GM12878 (cell line): ENCODE data around the gene CNTLN. TPM values are rescaled to one million over a fixed set of nuclear protein-coding genes. Genes with fewer than 3 reads are reported as not detected.

Experiments
- ATAC-seq: fragments of 200-7000 bp; cut with Tn5 transposase; 3 replicates; pipeline ENCODE4 v1.9.1; 2020; ENCODE audit warnings: mild to moderate bottlenecking, moderate library complexity
- BruUV-seq: library from RNA; stranded (reverse); fragments of 400-500 nt; replicated peaks from 2 replicates; lab custom pipeline; 2021; lab: Mats Ljungman, UMichigan
- CTCF ChIA-PET: fragments of 300-600 bp; sonication (Branson Sonifier 250); formaldehyde crosslinking; extraction: SDS; loops from one replicate; lab custom pipeline; 2021; ENCODE audit warnings: inconsistent platforms; lab: Yijun Ruan, JAX
- POLR2A ChIA-PET: fragments of 350-600 bp; formaldehyde crosslinking; extraction: SDS; loops from one replicate; lab custom pipeline; 2021; ENCODE audit warnings: inconsistent platforms; lab: Charles Lee
- RAD21 ChIA-PET: fragments of 300-600 bp; sonication (Branson Sonifier 250); formaldehyde crosslinking; loops from one replicate; lab custom pipeline; 2023; ENCODE audit warnings: antibody characterized with exemption; ENCODE audit not compliant: unreplicated experiment; lab: Charles Lee
- SMC1A ChIA-PET: fragments of 300-600 bp; sonication (Branson Sonifier 250); formaldehyde crosslinking; loops from one replicate; lab custom pipeline; 2023; ENCODE audit not compliant: unreplicated experiment, uncharacterized antibody; lab: Charles Lee
- DNase-seq: peaks from one replicate; pipeline ENCODE4 v3.0.0-alpha.2; 2011; ENCODE audit warnings: low read depth, low spot score
- FAIRE-seq: peaks from 3 replicates; lab custom pipeline; 2011; peaks lifted over from hg19 to GRCh38; lab: Jason Lieb, UNC
- H2AFZ ChIP-seq: 2 replicates; pipeline ENCODE4 v1.6.0; 2011; ENCODE audit warnings: low read depth, low read length, control low read depth; ENCODE audit not compliant: control insufficient read depth
- H3K27ac ChIP-seq: 2 replicates; pipeline ENCODE4 v1.5.1; 2011; ENCODE audit warnings: control low read depth; ENCODE audit not compliant: control insufficient read depth, insufficient read depth
- H3K27me3 ChIP-seq, 2 experiments: replicated peaks in 1 of 2; 2 replicates each; pipeline versions ENCODE4 v1.6.0 to v1.6.1; 2011; ENCODE audit warnings: low read length in 1 of 2; ENCODE audit not compliant: control insufficient read depth in 2 of 2, insufficient read depth in 2 of 2
- H3K36me3 ChIP-seq, 2 experiments: 2 replicates each; pipeline ENCODE4 v1.5.1; 2011; ENCODE audit warnings: low read length in 1 of 2; ENCODE audit not compliant: control insufficient read depth in 2 of 2, insufficient read depth in 2 of 2
- H3K4me1 ChIP-seq: 2 replicates; pipeline ENCODE4 v1.6.1; 2011; ENCODE audit warnings: mild to moderate bottlenecking, low read length, moderate library complexity, mixed read lengths; ENCODE audit not compliant: control insufficient read depth, insufficient read depth
- H3K4me2 ChIP-seq: 2 replicates; pipeline ENCODE4 v1.6.0; 2011; ENCODE audit warnings: control low read depth; ENCODE audit not compliant: control insufficient read depth, insufficient read depth
- H3K4me3 ChIP-seq: fragments of 200-600 bp; sonication (generic); 2 replicates; pipeline ENCODE4 v1.5.1; 2016
- H3K79me2 ChIP-seq: 2 replicates; pipeline ENCODE4 v1.6.0; 2011; ENCODE audit warnings: low read length; ENCODE audit not compliant: control insufficient read depth, insufficient read depth
- H3K9ac ChIP-seq: 2 replicates; pipeline ENCODE4 v1.8.0; 2011; ENCODE audit warnings: low read length, control low read depth, mixed read lengths; ENCODE audit not compliant: control insufficient read depth, insufficient read depth
- H3K9me3 ChIP-seq: replicated peaks from 3 replicates; pipeline ENCODE4 v1.5.1; 2011; ENCODE audit warnings: mild to moderate bottlenecking, low read length; ENCODE audit not compliant: control insufficient read depth, insufficient read depth
- H4K20me1 ChIP-seq: 2 replicates; pipeline ENCODE4 v1.6.0; 2011; ENCODE audit not compliant: control insufficient read depth, insufficient read depth
- FOS ChIP-seq: IDR thresholded peaks from 3 replicates; pipeline ENCODE4 v1.6.1; 2011; ENCODE audit warnings: borderline replicate concordance; ENCODE audit not compliant: insufficient read length; ENCODE audit errors: extremely low read depth
- RELA ChIP-seq: fragments of 450-650 bp; IDR thresholded peaks from 2 replicates; pipeline ENCODE4 v1.8.0; 2014; ENCODE audit warnings: borderline replicate concordance; ENCODE audit not compliant: partially characterized antibody
- ZZZ3 ChIP-seq: IDR thresholded peaks from 2 replicates; pipeline ENCODE4 v1.6.1; 2011; ENCODE audit warnings: low read depth; ENCODE audit not compliant: control insufficient read depth, insufficient read length
- in situ Hi-C: fragments of 300-500 bp; cut with MboI; formaldehyde crosslinking; loops from 9 replicates; pipeline ENCODE4 v1.14.3; 2018; ENCODE audit warnings: mixed read lengths
- intact Hi-C: fragments of 100-400 bp; cut with micrococcal nuclease; formaldehyde crosslinking; loops from one replicate; pipeline ENCODE4 v1.14.2; 2022; ENCODE audit not compliant: unreplicated experiment
- polyA plus RNA-seq, 11 experiments: library from polyadenylated mRNA; depleted of rRNA in 4 of 11; unstranded in 6 of 11; stranded (reverse) in 5 of 11; fragments of >200 nt; fragmentation: Nextera tagmentation in 4 of 11; fragmentation: Illumina TruSeq in 1 of 11; extraction: Ambion mirVana in 4 of 11; extraction: Trizol in 1 of 11; gene quantifications; 1 replicate in 1 of 11; 2 replicates in 10 of 11; pipeline versions ENCODE4 v1.2.1 to v1.2.3, GENCODE V29; 2011 to 2016; ENCODE audit warnings: inconsistent platforms in 2 of 11, missing spikeins in 2 of 11, low read depth in 1 of 11
- total RNA-seq, 4 experiments: library from RNA; depleted of rRNA in 3 of 4; stranded (reverse); fragments of >200 nt in 3 of 4; fragmentation: Illumina TruSeq in 1 of 4; extraction: Trizol in 1 of 4; gene quantifications; 2 replicates each; pipeline versions ENCODE4 v1.2.1 to v1.2.3, GENCODE V29; 2013 to 2021
- TF ChIP-seq, protein P1 (sequence below): fragments of 450-650 bp; IDR thresholded peaks from 2 replicates; pipeline ENCODE4 v1.6.1; 2016; ENCODE audit warnings: mild to moderate bottlenecking, moderate library complexity, borderline replicate concordance
- TF ChIP-seq, protein P2 (sequence below): fragments of 450-650 bp; formaldehyde crosslinking; IDR thresholded peaks from 2 replicates; pipeline ENCODE4 v1.5.0; 2022; ENCODE audit warnings: mild to moderate bottlenecking, missing genetic modification characterization
- TF ChIP-seq, protein P3 (sequence below): IDR thresholded peaks from 2 replicates; pipeline ENCODE4 v1.6.1; 2011; ENCODE audit warnings: low read depth, mild to moderate bottlenecking, low read length, moderate library complexity, borderline replicate concordance; ENCODE audit errors: extremely low read depth
- TF ChIP-seq, protein P4 (sequence below): IDR thresholded peaks from 2 replicates; pipeline ENCODE4 v1.6.1; 2012; ENCODE audit warnings: improper control_type of control experiment, low read depth, low read length; ENCODE audit not compliant: insufficient replicate concordance

The CNTLN gene
- total and polyA plus RNA-seq, 10 of the 15 experiments (the other 5 are each of a cell fraction or from before 2014, with no cell fraction given) = 0.01 to 7.0 (median 0.03) TPM; not detected in 4

DNA sequence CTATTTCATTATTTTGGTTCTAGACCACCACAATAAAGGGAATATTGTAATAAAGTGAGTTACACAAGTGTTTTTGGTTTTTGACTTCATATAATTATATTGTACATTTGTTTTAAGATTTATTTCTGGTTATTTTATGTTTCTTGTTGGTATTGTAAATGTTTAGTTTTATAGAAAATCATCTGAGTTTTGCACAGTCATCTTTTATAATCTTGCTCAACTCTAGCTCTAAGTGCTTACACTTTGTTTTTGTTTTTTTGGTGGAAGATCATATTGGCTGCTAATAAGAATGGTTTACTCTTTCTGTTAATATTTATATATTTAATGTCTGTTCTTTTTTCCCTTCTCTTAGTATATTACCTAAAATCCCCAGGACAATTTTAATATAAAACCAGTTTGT, 135.0 kb downstream of the CNTLN start:
- RAD21 ChIA-PET = no interaction called here
- FAIRE-seq = no peak
- H3K27ac ChIP-seq = no peak overlapping the region
- H2AFZ ChIP-seq = no peak overlapping the region
- no peaks in the 10 kb centered on the region for H3K4me1 ChIP-seq
- no peaks in the 10 kb centered on the region for H3K27me3 ChIP-seq
- no peaks in the 10 kb centered on the region for H4K20me1 ChIP-seq
- H3K36me3 ChIP-seq = no peaks in the 10 kb centered on the region
- no TSS peak for BruUV-seq
- in situ Hi-C loops = no loop called here
- CTCF ChIA-PET = no interaction called here
- no peak for DNase-seq
- no peak overlapping the region for H3K9ac ChIP-seq
- intact Hi-C loops = no loop called here
- no peak for ATAC-seq
- no peaks in the 10 kb centered on the region for H3K79me2 ChIP-seq
- H3K4me2 ChIP-seq = no peak overlapping the region
- SMC1A ChIA-PET = no interaction called here
- POLR2A ChIA-PET = no interaction called here
- H3K9me3 ChIP-seq = no peaks in the 10 kb centered on the region
- no peak overlapping the region for H3K4me3 ChIP-seq
- TF ChIP-seq, protein P1, sequence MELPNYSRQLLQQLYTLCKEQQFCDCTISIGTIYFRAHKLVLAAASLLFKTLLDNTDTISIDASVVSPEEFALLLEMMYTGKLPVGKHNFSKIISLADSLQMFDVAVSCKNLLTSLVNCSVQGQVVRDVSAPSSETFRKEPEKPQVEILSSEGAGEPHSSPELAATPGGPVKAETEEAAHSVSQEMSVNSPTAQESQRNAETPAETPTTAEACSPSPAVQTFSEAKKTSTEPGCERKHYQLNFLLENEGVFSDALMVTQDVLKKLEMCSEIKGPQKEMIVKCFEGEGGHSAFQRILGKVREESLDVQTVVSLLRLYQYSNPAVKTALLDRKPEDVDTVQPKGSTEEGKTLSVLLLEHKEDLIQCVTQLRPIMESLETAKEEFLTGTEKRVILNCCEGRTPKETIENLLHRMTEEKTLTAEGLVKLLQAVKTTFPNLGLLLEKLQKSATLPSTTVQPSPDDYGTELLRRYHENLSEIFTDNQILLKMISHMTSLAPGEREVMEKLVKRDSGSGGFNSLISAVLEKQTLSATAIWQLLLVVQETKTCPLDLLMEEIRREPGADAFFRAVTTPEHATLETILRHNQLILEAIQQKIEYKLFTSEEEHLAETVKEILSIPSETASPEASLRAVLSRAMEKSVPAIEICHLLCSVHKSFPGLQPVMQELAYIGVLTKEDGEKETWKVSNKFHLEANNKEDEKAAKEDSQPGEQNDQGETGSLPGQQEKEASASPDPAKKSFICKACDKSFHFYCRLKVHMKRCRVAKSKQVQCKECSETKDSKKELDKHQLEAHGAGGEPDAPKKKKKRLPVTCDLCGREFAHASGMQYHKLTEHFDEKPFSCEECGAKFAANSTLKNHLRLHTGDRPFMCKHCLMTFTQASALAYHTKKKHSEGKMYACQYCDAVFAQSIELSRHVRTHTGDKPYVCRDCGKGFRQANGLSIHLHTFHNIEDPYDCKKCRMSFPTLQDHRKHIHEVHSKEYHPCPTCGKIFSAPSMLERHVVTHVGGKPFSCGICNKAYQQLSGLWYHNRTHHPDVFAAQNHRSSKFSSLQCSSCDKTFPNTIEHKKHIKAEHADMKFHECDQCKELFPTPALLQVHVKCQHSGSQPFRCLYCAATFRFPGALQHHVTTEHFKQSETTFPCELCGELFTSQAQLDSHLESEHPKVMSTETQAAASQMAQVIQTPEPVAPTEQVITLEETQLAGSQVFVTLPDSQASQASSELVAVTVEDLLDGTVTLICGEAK = no peak
- TF ChIP-seq, protein P2, sequence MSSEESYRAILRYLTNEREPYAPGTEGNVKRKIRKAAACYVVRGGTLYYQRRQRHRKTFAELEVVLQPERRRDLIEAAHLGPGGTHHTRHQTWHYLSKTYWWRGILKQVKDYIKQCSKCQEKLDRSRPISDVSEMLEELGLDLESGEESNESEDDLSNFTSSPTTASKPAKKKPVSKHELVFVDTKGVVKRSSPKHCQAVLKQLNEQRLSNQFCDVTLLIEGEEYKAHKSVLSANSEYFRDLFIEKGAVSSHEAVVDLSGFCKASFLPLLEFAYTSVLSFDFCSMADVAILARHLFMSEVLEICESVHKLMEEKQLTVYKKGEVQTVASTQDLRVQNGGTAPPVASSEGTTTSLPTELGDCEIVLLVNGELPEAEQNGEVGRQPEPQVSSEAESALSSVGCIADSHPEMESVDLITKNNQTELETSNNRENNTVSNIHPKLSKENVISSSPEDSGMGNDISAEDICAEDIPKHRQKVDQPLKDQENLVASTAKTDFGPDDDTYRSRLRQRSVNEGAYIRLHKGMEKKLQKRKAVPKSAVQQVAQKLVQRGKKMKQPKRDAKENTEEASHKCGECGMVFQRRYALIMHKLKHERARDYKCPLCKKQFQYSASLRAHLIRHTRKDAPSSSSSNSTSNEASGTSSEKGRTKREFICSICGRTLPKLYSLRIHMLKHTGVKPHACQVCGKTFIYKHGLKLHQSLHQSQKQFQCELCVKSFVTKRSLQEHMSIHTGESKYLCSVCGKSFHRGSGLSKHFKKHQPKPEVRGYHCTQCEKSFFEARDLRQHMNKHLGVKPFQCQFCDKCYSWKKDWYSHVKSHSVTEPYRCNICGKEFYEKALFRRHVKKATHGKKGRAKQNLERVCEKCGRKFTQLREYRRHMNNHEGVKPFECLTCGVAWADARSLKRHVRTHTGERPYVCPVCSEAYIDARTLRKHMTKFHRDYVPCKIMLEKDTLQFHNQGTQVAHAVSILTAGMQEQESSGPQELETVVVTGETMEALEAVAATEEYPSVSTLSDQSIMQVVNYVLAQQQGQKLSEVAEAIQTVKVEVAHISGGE (CRISPR knock-in tag) = no peak
- TF ChIP-seq, protein P3, sequence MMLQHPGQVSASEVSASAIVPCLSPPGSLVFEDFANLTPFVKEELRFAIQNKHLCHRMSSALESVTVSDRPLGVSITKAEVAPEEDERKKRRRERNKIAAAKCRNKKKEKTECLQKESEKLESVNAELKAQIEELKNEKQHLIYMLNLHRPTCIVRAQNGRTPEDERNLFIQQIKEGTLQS = no peak
- no peak for TF ChIP-seq ZZZ3
- TF ChIP-seq FOS = no peak
- no peak for TF ChIP-seq RELA
- TF ChIP-seq, protein P4, sequence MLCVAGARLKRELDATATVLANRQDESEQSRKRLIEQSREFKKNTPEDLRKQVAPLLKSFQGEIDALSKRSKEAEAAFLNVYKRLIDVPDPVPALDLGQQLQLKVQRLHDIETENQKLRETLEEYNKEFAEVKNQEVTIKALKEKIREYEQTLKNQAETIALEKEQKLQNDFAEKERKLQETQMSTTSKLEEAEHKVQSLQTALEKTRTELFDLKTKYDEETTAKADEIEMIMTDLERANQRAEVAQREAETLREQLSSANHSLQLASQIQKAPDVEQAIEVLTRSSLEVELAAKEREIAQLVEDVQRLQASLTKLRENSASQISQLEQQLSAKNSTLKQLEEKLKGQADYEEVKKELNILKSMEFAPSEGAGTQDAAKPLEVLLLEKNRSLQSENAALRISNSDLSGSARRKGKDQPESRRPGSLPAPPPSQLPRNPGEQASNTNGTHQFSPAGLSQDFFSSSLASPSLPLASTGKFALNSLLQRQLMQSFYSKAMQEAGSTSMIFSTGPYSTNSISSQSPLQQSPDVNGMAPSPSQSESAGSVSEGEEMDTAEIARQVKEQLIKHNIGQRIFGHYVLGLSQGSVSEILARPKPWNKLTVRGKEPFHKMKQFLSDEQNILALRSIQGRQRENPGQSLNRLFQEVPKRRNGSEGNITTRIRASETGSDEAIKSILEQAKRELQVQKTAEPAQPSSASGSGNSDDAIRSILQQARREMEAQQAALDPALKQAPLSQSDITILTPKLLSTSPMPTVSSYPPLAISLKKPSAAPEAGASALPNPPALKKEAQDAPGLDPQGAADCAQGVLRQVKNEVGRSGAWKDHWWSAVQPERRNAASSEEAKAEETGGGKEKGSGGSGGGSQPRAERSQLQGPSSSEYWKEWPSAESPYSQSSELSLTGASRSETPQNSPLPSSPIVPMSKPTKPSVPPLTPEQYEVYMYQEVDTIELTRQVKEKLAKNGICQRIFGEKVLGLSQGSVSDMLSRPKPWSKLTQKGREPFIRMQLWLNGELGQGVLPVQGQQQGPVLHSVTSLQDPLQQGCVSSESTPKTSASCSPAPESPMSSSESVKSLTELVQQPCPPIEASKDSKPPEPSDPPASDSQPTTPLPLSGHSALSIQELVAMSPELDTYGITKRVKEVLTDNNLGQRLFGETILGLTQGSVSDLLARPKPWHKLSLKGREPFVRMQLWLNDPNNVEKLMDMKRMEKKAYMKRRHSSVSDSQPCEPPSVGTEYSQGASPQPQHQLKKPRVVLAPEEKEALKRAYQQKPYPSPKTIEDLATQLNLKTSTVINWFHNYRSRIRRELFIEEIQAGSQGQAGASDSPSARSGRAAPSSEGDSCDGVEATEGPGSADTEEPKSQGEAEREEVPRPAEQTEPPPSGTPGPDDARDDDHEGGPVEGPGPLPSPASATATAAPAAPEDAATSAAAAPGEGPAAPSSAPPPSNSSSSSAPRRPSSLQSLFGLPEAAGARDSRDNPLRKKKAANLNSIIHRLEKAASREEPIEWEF = no peak
